ENCODE data around the gene GM2A. TPM values are rescaled to one million over a fixed set of nuclear protein-coding genes. Genes with fewer than 3 reads are reported as not detected.

The GM2A gene
- total and polyA plus RNA-seq, 2 of the 13 experiments (the other 11 are each of a cell fraction or from before 2014, with no cell fraction given), result 14.6 to 29.6 TPM

DNA sequence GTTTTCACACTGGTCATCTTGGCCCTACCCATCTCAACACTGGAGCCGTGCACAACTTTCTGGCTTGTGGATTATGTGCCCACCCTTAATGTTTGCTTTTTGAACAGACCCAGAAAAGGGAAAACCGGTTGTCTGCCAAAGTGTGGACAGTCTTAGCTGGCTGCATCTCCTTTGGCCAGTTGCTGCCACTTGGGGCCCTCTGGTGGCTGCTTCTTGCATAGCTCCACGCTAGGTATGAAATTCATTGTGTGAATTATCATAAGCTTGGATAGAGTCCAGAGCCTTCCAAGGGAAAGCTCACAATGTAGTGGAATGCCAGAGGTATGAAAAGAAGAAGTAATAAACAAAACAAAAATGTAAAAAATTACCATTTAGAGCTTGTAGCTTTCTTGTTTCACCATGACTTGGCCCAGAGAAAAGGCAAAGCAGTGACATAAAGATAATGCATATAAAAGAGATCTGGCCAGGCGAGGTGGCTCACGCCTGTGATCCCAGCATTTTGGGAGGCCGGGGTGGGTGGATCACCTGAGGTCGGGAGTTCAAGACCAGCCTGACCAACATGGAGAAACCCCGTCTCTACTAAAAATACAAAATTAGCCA is 63.1 kb downstream of the GM2A start:
- H3K4me3 ChIP-seq (replicated peaks in 1 of 3; ENCODE audit: insufficient read depth in 1 of 3, low read depth in 2 of 3, low read length in 3 of 3), result no peak overlapping the region
- H3K9ac ChIP-seq (ENCODE audit: insufficient read depth, low read depth, low read length), result no peak overlapping the region
- BruUV-seq (replicated peaks), result no TSS peak
- POLR2A ChIA-PET, result interaction anchor here (1.3 kb wide), 1 partner anchor 64 kb away, joined by 7 read pairs; the partner anchor contains the start of gene GM2A
- FAIRE-seq, result peak; percentile 66
- peak; percentile 95 for ATAC-seq
- DNase-seq (ENCODE audit: low spot score), result peak; percentile 37
- 29% methylated on average over 8 of the region's 8 CpGs for WGBS (ENCODE audit: low lambda C conversion rate)
- intact Hi-C loops (cut with micrococcal nuclease; ENCODE audit: unreplicated experiment) (loop anchor here (1.0 kb wide), 1 partner anchor 65 kb away; no protein-coding TSS in a partner anchor), in situ Hi-C loops (cut with HindIII; ENCODE audit: extremely low pct_ligation_motif_present, low pct_unique_long_range_greater_than_20kb) (no loop called here)
- no peaks in the 10 kb centered on the region for H3K9me3 ChIP-seq (ENCODE audit: low read length)
- no peaks in the 10 kb centered on the region for H3K27me3 ChIP-seq (ENCODE audit: control insufficient read depth in 1 of 2, insufficient read depth in 2 of 2, low read length in 2 of 2)
- no peaks in the 10 kb centered on the region for H3K4me1 ChIP-seq (ENCODE audit: insufficient read depth, low read length)
- no peak overlapping the region for H3K4me2 ChIP-seq (ENCODE audit: low read depth, low read length)
- no peak overlapping the region for H2AFZ ChIP-seq (ENCODE audit: low read length)
- CTCF ChIA-PET (ENCODE audit: low intra/inter-chr PET ratio, low total read pairs), result interaction anchor here (1.2 to 1.4 kb wide), 2 partner anchors 29 to 66 kb away, joined by 3 read pairs; no protein-coding TSS in a partner anchor
- no peak overlapping the region for H3K27ac ChIP-seq (ENCODE audit: extremely low read length, insufficient read depth, low read length)
- H4K20me1 ChIP-seq (ENCODE audit: insufficient read depth, low read length), result no peaks in the 10 kb centered on the region
- no peaks in the 10 kb centered on the region for H3K36me3 ChIP-seq (replicated peaks in 1 of 2; ENCODE audit: control insufficient read depth in 1 of 2, insufficient read depth in 2 of 2, low read length in 2 of 2)
- H3K79me2 ChIP-seq (ENCODE audit: insufficient read depth, low read length), result no peaks in the 10 kb centered on the region
- TF ChIP-seq KLF6 (CRISPR knock-in tag; IDR thresholded peaks at IDR 0.05) (no peak), XRCC5 (optimal IDR thresholded peaks at IDR 0.05; ENCODE audit: low read length) (peak; percentile 54), ZNF883 (CRISPR knock-in tag; IDR thresholded peaks at IDR 0.05; ENCODE audit: not compliant biosample characterization) (no peak), ZNF207 (IDR thresholded peaks at IDR 0.05; ENCODE audit: borderline replicate concordance) (no peak), SMC3 (IDR thresholded peaks at IDR 0.05; ENCODE audit: low read length) (peak; percentile 72), STAG1 (CRISPR knock-in tag; IDR thresholded peaks at IDR 0.05) (peak; percentile 58), SALL1 (CRISPR knock-in tag; IDR thresholded peaks at IDR 0.05) (0 out of 2 replicates have a peak, but pooled peaks have one; percentile 24), SP4 (CRISPR knock-in tag; IDR thresholded peaks at IDR 0.05) (no peak), RFXANK (CRISPR knock-in tag; IDR thresholded peaks at IDR 0.05) (no peak), CHCHD3 (CRISPR knock-in tag; IDR thresholded peaks at IDR 0.05) (no peak), MTA3 (CRISPR knock-in tag; IDR thresholded peaks at IDR 0.05) (no peak), NPAS2 (CRISPR knock-in tag; IDR thresholded peaks at IDR 0.05; ENCODE audit: borderline replicate concordance) (no peak)
- TF ChIP-seq, protein P1, sequence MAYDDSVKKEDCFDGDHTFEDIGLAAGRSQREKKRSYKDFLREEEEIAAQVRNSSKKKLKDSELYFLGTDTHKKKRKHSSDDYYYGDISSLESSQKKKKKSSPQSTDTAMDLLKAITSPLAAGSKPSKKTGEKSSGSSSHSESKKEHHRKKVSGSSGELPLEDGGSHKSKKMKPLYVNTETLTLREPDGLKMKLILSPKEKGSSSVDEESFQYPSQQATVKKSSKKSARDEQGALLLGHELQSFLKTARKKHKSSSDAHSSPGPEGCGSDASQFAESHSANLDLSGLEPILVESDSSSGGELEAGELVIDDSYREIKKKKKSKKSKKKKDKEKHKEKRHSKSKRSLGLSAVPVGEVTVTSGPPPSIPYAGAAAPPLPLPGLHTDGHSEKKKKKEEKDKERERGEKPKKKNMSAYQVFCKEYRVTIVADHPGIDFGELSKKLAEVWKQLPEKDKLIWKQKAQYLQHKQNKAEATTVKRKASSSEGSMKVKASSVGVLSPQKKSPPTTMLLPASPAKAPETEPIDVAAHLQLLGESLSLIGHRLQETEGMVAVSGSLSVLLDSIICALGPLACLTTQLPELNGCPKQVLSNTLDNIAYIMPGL (CRISPR knock-in tag; IDR thresholded peaks at IDR 0.05; ENCODE audit: borderline replicate concordance in 1 of 2, low read depth in 1 of 2), result peak in 1 of 2 experiments; percentile 25; a peak in 1 of 4 replicates
- TF ChIP-seq, protein P2, sequence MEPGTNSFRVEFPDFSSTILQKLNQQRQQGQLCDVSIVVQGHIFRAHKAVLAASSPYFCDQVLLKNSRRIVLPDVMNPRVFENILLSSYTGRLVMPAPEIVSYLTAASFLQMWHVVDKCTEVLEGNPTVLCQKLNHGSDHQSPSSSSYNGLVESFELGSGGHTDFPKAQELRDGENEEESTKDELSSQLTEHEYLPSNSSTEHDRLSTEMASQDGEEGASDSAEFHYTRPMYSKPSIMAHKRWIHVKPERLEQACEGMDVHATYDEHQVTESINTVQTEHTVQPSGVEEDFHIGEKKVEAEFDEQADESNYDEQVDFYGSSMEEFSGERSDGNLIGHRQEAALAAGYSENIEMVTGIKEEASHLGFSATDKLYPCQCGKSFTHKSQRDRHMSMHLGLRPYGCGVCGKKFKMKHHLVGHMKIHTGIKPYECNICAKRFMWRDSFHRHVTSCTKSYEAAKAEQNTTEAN (CRISPR knock-in tag; conservative IDR thresholded peaks at IDR 0.05), result no peak
- TF ChIP-seq, protein P3, sequence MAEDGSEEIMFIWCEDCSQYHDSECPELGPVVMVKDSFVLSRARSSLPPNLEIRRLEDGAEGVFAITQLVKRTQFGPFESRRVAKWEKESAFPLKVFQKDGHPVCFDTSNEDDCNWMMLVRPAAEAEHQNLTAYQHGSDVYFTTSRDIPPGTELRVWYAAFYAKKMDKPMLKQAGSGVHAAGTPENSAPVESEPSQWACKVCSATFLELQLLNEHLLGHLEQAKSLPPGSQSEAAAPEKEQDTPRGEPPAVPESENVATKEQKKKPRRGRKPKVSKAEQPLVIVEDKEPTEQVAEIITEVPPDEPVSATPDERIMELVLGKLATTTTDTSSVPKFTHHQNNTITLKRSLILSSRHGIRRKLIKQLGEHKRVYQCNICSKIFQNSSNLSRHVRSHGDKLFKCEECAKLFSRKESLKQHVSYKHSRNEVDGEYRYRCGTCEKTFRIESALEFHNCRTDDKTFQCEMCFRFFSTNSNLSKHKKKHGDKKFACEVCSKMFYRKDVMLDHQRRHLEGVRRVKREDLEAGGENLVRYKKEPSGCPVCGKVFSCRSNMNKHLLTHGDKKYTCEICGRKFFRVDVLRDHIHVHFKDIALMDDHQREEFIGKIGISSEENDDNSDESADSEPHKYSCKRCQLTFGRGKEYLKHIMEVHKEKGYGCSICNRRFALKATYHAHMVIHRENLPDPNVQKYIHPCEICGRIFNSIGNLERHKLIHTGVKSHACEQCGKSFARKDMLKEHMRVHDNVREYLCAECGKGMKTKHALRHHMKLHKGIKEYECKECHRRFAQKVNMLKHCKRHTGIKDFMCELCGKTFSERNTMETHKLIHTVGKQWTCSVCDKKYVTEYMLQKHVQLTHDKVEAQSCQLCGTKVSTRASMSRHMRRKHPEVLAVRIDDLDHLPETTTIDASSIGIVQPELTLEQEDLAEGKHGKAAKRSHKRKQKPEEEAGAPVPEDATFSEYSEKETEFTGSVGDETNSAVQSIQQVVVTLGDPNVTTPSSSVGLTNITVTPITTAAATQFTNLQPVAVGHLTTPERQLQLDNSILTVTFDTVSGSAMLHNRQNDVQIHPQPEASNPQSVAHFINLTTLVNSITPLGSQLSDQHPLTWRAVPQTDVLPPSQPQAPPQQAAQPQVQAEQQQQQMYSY (CRISPR knock-in tag; IDR thresholded peaks at IDR 0.05), result no peak
- TF ChIP-seq, protein P4, sequence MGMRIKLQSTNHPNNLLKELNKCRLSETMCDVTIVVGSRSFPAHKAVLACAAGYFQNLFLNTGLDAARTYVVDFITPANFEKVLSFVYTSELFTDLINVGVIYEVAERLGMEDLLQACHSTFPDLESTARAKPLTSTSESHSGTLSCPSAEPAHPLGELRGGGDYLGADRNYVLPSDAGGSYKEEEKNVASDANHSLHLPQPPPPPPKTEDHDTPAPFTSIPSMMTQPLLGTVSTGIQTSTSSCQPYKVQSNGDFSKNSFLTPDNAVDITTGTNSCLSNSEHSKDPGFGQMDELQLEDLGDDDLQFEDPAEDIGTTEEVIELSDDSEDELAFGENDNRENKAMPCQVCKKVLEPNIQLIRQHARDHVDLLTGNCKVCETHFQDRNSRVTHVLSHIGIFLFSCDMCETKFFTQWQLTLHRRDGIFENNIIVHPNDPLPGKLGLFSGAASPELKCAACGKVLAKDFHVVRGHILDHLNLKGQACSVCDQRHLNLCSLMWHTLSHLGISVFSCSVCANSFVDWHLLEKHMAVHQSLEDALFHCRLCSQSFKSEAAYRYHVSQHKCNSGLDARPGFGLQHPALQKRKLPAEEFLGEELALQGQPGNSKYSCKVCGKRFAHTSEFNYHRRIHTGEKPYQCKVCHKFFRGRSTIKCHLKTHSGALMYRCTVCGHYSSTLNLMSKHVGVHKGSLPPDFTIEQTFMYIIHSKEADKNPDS (CRISPR knock-in tag; IDR thresholded peaks at IDR 0.05), result no peak
